SK-N-SH (cell line): ENCODE results near the gene ATP6V1G2.
"Not testable (repeated sequence)": the region's sequence is repeated elsewhere in the genome, so short reads cannot be mapped to it uniquely, and the experiment has no call there.

Experiments used
- EZH2phosphoT487 ChIP-seq: fragments of 200-600 bp; sonication (generic); IDR thresholded peaks from 2 replicates; pipeline ENCODE4 v1.6.1; 2017; ENCODE audit warnings: low read depth, mixed run types, mild to moderate bottlenecking, antibody characterized with exemption, moderate library complexity, borderline replicate concordance
- MEF2A ChIP-seq: IDR thresholded peaks from 2 replicates; pipeline ENCODE4 v1.4.0; 2012; ENCODE audit warnings: low read depth, borderline replicate concordance
- MXI1 ChIP-seq: IDR thresholded peaks from 2 replicates; pipeline ENCODE4 v1.6.1; 2012; ENCODE audit warnings: mild to moderate bottlenecking, low read depth, low read length, improper control_type of control experiment
- POLR2AphosphoS5 ChIP-seq: IDR thresholded peaks from 2 replicates; pipeline ENCODE4 v1.6.1; 2012; ENCODE audit warnings: low read depth, low read length
- RXRA ChIP-seq: IDR thresholded peaks from 2 replicates; pipeline ENCODE4 v1.4.0; 2012; ENCODE audit warnings: low read depth, mild to moderate bottlenecking, borderline replicate concordance
- SMC3 ChIP-seq: IDR thresholded peaks from 2 replicates; pipeline ENCODE4 v1.6.1; 2012; ENCODE audit warnings: low read depth, low read length, improper control_type of control experiment
- TAF1 ChIP-seq: IDR thresholded peaks from 2 replicates; pipeline ENCODE4 v1.6.1; 2012; ENCODE audit warnings: low read depth, mild to moderate bottlenecking, low read length, moderate library complexity, borderline replicate concordance
- TCF12 ChIP-seq: IDR thresholded peaks from 2 replicates; pipeline ENCODE4 v1.4.0; 2012
- YY1 ChIP-seq: IDR thresholded peaks from 2 replicates; pipeline ENCODE4 v1.4.0; 2012; ENCODE audit warnings: low read depth, mild to moderate bottlenecking
- TF ChIP-seq, protein P1 (sequence below): IDR thresholded peaks from 2 replicates; pipeline ENCODE4 v1.4.0; 2012; ENCODE audit warnings: low read depth
- TF ChIP-seq, protein P2 (sequence below): fragments of 200-600 bp; sonication (generic); IDR thresholded peaks from 2 replicates; pipeline ENCODE4 v1.6.1; 2017; ENCODE audit warnings: antibody characterized with exemption, mild to moderate bottlenecking, moderate library complexity
- TF ChIP-seq, protein P3 (sequence below): IDR thresholded peaks from 2 replicates; pipeline ENCODE4 v1.6.1; 2012; ENCODE audit warnings: mild to moderate bottlenecking, low read depth, low read length, moderate library complexity

DNA sequence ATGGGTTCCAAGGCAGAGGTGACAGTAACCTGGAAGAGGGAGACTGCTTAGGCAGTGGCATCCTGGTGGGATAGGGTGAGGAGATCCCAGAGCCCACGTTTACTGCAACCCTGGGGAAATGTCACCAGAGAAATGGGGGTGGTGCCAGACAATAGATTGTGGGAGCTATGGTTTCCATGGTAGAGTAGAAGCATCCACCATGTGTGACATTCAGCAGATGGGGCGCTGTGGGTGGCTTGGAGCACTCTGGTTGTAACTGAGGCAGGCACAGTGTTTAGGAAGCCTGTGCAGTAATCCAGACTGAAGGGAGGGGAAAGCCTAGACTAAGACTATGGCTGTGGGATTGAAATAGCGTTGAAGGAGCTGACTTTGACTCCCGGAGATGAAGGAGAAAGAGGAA lies 49.6 kb downstream of the ATP6V1G2 start:
- TF ChIP-seq, protein P1, sequence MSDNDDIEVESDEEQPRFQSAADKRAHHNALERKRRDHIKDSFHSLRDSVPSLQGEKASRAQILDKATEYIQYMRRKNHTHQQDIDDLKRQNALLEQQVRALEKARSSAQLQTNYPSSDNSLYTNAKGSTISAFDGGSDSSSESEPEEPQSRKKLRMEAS, result not testable (repeated sequence)
- TF ChIP-seq, protein P2, sequence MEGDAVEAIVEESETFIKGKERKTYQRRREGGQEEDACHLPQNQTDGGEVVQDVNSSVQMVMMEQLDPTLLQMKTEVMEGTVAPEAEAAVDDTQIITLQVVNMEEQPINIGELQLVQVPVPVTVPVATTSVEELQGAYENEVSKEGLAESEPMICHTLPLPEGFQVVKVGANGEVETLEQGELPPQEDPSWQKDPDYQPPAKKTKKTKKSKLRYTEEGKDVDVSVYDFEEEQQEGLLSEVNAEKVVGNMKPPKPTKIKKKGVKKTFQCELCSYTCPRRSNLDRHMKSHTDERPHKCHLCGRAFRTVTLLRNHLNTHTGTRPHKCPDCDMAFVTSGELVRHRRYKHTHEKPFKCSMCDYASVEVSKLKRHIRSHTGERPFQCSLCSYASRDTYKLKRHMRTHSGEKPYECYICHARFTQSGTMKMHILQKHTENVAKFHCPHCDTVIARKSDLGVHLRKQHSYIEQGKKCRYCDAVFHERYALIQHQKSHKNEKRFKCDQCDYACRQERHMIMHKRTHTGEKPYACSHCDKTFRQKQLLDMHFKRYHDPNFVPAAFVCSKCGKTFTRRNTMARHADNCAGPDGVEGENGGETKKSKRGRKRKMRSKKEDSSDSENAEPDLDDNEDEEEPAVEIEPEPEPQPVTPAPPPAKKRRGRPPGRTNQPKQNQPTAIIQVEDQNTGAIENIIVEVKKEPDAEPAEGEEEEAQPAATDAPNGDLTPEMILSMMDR, result not testable (repeated sequence)
- not testable (repeated sequence) for TF ChIP-seq RXRA, MEF2A, MXI1, TAF1, EZH2phosphoT487, POLR2AphosphoS5, YY1, SMC3, TCF12
- TF ChIP-seq, protein P3, sequence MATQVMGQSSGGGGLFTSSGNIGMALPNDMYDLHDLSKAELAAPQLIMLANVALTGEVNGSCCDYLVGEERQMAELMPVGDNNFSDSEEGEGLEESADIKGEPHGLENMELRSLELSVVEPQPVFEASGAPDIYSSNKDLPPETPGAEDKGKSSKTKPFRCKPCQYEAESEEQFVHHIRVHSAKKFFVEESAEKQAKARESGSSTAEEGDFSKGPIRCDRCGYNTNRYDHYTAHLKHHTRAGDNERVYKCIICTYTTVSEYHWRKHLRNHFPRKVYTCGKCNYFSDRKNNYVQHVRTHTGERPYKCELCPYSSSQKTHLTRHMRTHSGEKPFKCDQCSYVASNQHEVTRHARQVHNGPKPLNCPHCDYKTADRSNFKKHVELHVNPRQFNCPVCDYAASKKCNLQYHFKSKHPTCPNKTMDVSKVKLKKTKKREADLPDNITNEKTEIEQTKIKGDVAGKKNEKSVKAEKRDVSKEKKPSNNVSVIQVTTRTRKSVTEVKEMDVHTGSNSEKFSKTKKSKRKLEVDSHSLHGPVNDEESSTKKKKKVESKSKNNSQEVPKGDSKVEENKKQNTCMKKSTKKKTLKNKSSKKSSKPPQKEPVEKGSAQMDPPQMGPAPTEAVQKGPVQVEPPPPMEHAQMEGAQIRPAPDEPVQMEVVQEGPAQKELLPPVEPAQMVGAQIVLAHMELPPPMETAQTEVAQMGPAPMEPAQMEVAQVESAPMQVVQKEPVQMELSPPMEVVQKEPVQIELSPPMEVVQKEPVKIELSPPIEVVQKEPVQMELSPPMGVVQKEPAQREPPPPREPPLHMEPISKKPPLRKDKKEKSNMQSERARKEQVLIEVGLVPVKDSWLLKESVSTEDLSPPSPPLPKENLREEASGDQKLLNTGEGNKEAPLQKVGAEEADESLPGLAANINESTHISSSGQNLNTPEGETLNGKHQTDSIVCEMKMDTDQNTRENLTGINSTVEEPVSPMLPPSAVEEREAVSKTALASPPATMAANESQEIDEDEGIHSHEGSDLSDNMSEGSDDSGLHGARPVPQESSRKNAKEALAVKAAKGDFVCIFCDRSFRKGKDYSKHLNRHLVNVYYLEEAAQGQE, result not testable (repeated sequence)
